HS-5 (cell line): ENCODE measurements around the gene LITAFD.
"Not testable (repeated sequence)": the region's sequence is repeated elsewhere in the genome, so short reads cannot be mapped to it uniquely, and the experiment has no call there.

Source experiments
- DNase-seq: peaks from one replicate; pipeline ENCODE4 v3.0.0-alpha.2; 2012; ENCODE audit warnings: low read depth

The LITAFD gene

GRCh38 chr16:8894736-8895334 is 12.7 kb downstream of the LITAFD start:
- DNase-seq, result no peak

- DNase-seq, result no peak
Observed at GRCh38 chr16:8898660-8899318, 16.6 kb downstream of the LITAFD start.

- no peak for DNase-seq
Observed at GRCh38 chr16:8899709-8900317, 17.7 kb downstream of the LITAFD start.

- no peak for DNase-seq
Observed at GRCh38 chr16:8900343-8900742, 18.2 kb downstream of the LITAFD start.

GRCh38 chr16:8901320-8901861 is 19.2 kb downstream of the LITAFD start:
- no peak for DNase-seq

- no peak for DNase-seq
Observed at GRCh38 chr16:8903004-8903403, 20.9 kb downstream of the LITAFD start.

- DNase-seq, result no peak
Observed at GRCh38 chr16:8904018-8904430, 21.9 kb downstream of the LITAFD start.

- no peak for DNase-seq
Observed at GRCh38 chr16:8905168-8905762, 23.1 kb downstream of the LITAFD start.

- DNase-seq, result no peak
Observed at GRCh38 chr16:8905795-8906591, 23.8 kb downstream of the LITAFD start.

- no peak for DNase-seq
Observed at GRCh38 chr16:8907096-8907495, 24.9 kb downstream of the LITAFD start.

- DNase-seq, result no peak
Observed at GRCh38 chr16:8908810-8909468, 26.8 kb downstream of the LITAFD start.

- no peak for DNase-seq
Observed at GRCh38 chr16:8910811-8911210, 28.7 kb downstream of the LITAFD start.

- DNase-seq, result no peak
Observed at GRCh38 chr16:8912793-8913192, 30.6 kb downstream of the LITAFD start.

GRCh38 chr16:8914098-8914497 is 31.9 kb downstream of the LITAFD start:
- no peak for DNase-seq

- DNase-seq, result no peak
Observed at GRCh38 chr16:8915722-8916301, 33.7 kb downstream of the LITAFD start.

GRCh38 chr16:8916541-8917225 is 34.5 kb downstream of the LITAFD start:
- no peak for DNase-seq

GRCh38 chr16:8917336-8917735 is 35.2 kb downstream of the LITAFD start:
- not testable (repeated sequence) for DNase-seq

GRCh38 chr16:8919089-8919933 is 37.2 kb downstream of the LITAFD start:
- no peak for DNase-seq

- DNase-seq, result no peak
Observed at GRCh38 chr16:8919934-8920462, 37.8 kb downstream of the LITAFD start.
